ENCODE results near the gene CNTNAP2. TPM values are rescaled to one million over a fixed set of nuclear protein-coding genes. Genes with fewer than 3 reads are reported as not detected.
A peak's percentile ranks its signal among the peaks of the same experiment; 100 is the strongest.

Gene CNTNAP2
- total RNA-seq, 8 experiments from 2014 or later, result 0.05 to 27.0 (median 15.0) TPM

- in situ Hi-C loops (cut with MboI; ENCODE audit: low pct_unique_long_range_greater_than_20kb in 2 of 9, low sequenced_read_pairs in 9 of 9, unreplicated experiment in 9 of 9), result no loop called here
- peak in 1 of 8 experiments; percentile 23 for ATAC-seq (replicated peaks in 6 of 8)
- no peak overlapping the region for H3K27ac ChIP-seq
- H3K4me1 ChIP-seq (replicated peaks in 1 of 2), result peaks cover 0 to 2% of the 10 kb centered on the region in 2 donors
- no peak overlapping the region for H3K4me3 ChIP-seq
- WGBS, 10 experiments, result 10 to 61% (median 45%) methylated on average over 4 to 7 of the region's 7 CpGs; no CpG with 5 or more reads in 1 of the 10 experiments
Observed at GRCh38 chr7:146791344-146792285, 675.0 kb downstream of the CNTNAP2 start.

- ATAC-seq (replicated peaks in 6 of 8), result peak in 5 of 8 experiments; percentile 33 to 74 (median 52)
- H3K27ac ChIP-seq, result no peak overlapping the region
- in situ Hi-C loops (cut with MboI; ENCODE audit: low pct_unique_long_range_greater_than_20kb in 2 of 9, low sequenced_read_pairs in 9 of 9, unreplicated experiment in 9 of 9), result no loop called here
- 0 to 100% (median 70%) methylated on average over 1 of the region's 1 CpG; no CpG with 5 or more reads in 2 of the 10 experiments for WGBS, 10 experiments
- H3K4me3 ChIP-seq, result no peak overlapping the region
- H3K4me1 ChIP-seq (replicated peaks in 1 of 2), result no peaks in the 10 kb centered on the region
Observed at GRCh38 chr7:146804620-146805019, 688.0 kb downstream of the CNTNAP2 start.

- 0 to 100% (median 49%) methylated on average over 1 of the region's 1 CpG; no CpG with 5 or more reads in 4 of the 10 experiments for WGBS, 10 experiments
Observed at GRCh38 chr7:146805082-146805481, 688.5 kb downstream of the CNTNAP2 start.

GRCh38 chr7:146826329-146826728, 709.7 kb downstream of the CNTNAP2 start:
- ATAC-seq (replicated peaks in 6 of 8), result peak in 4 of 8 experiments; percentile 25 to 68 (median 54)

More at GRCh38 chr7:146805082-146805481, 688.5 kb downstream of the CNTNAP2 start:
- Histone ChIP-seq H3K27ac (no peak overlapping the region), H3K4me3 (no peak overlapping the region), H3K4me1 (replicated peaks in 1 of 2) (no peaks in the 10 kb centered on the region)
- in situ Hi-C loops (cut with MboI; ENCODE audit: low pct_unique_long_range_greater_than_20kb in 2 of 9, low sequenced_read_pairs in 9 of 9, unreplicated experiment in 9 of 9), result no loop called here
- ATAC-seq (replicated peaks in 6 of 8), result peak in 5 of 8 experiments; percentile 24 to 93 (median 83)

GRCh38 chr7:146830686-146831085, 714.1 kb downstream of the CNTNAP2 start:
- no peak for ATAC-seq (replicated peaks in 6 of 8)
- WGBS, 10 experiments, result 5 to 100% (median 83%) methylated on average over 1 to 3 of the region's 3 CpGs
- in situ Hi-C loops (cut with MboI; ENCODE audit: low pct_unique_long_range_greater_than_20kb in 2 of 9, low sequenced_read_pairs in 9 of 9, unreplicated experiment in 9 of 9), result no loop called here
- no peak overlapping the region for H3K27ac ChIP-seq
- peaks cover 0 to 3% of the 10 kb centered on the region in 2 donors for H3K4me1 ChIP-seq (replicated peaks in 1 of 2)
- H3K4me3 ChIP-seq, result no peak overlapping the region

More at GRCh38 chr7:146826329-146826728, 709.7 kb downstream of the CNTNAP2 start:
- Histone ChIP-seq H3K4me3 (no peak overlapping the region), H3K4me1 (replicated peaks in 1 of 2) (peaks cover 0 to 3% of the 10 kb centered on the region in 2 donors), H3K27ac (no peak overlapping the region)
- in situ Hi-C loops (cut with MboI; ENCODE audit: low pct_unique_long_range_greater_than_20kb in 2 of 9, low sequenced_read_pairs in 9 of 9, unreplicated experiment in 9 of 9), result no loop called here
- WGBS, 10 experiments, result 0 to 86% (median 20%) methylated on average over 1 to 2 of the region's 2 CpGs; no CpG with 5 or more reads in 3 of the 10 experiments

- in situ Hi-C loops (cut with MboI; ENCODE audit: low pct_unique_long_range_greater_than_20kb in 2 of 9, low sequenced_read_pairs in 9 of 9, unreplicated experiment in 9 of 9), result no loop called here
- Histone ChIP-seq H3K4me3 (no peak overlapping the region), H3K4me1 (replicated peaks in 1 of 2) (no peaks in the 10 kb centered on the region), H3K27ac (no peak overlapping the region)
- no peak for ATAC-seq (replicated peaks in 6 of 8)
- 4 to 97% (median 71%) methylated on average over 1 to 2 of the region's 2 CpGs; no CpG with 5 or more reads in 1 of the 10 experiments for WGBS, 10 experiments
Observed at GRCh38 chr7:146831875-146832274, 715.3 kb downstream of the CNTNAP2 start.

- 0 to 100% (median 67%) methylated on average over 1 to 2 of the region's 2 CpGs; no CpG with 5 or more reads in 1 of the 10 experiments for WGBS, 10 experiments
Observed at GRCh38 chr7:146844405-146844804, 727.8 kb downstream of the CNTNAP2 start.

GRCh38 chr7:146858690-146859089, 742.1 kb downstream of the CNTNAP2 start:
- Histone ChIP-seq H3K27ac (no peak overlapping the region), H3K4me3 (no peak overlapping the region), H3K4me1 (replicated peaks in 1 of 2) (no peaks in the 10 kb centered on the region)
- in situ Hi-C loops (cut with MboI; ENCODE audit: low pct_unique_long_range_greater_than_20kb in 2 of 9, low sequenced_read_pairs in 9 of 9, unreplicated experiment in 9 of 9), result no loop called here
- ATAC-seq (replicated peaks in 6 of 8), result no peak

More at GRCh38 chr7:146844405-146844804, 727.8 kb downstream of the CNTNAP2 start:
- no peak for ATAC-seq (replicated peaks in 6 of 8)
- Histone ChIP-seq H3K4me1 (replicated peaks in 1 of 2) (no peaks in the 10 kb centered on the region), H3K27ac (no peak overlapping the region), H3K4me3 (no peak overlapping the region)
- in situ Hi-C loops (cut with MboI; ENCODE audit: low pct_unique_long_range_greater_than_20kb in 2 of 9, low sequenced_read_pairs in 9 of 9, unreplicated experiment in 9 of 9), result no loop called here

GRCh38 chr7:146861701-146862100, 745.1 kb downstream of the CNTNAP2 start:
- WGBS, 10 experiments, result 21 to 100% (median 74%) methylated on average over 2 to 4 of the region's 4 CpGs
- Histone ChIP-seq H3K4me1 (replicated peaks in 1 of 2) (no peaks in the 10 kb centered on the region), H3K4me3 (no peak overlapping the region), H3K27ac (no peak overlapping the region)
- ATAC-seq (replicated peaks in 6 of 8), result no peak
- in situ Hi-C loops (cut with MboI; ENCODE audit: low pct_unique_long_range_greater_than_20kb in 2 of 9, low sequenced_read_pairs in 9 of 9, unreplicated experiment in 9 of 9), result no loop called here

GRCh38 chr7:146862415-146862814, 745.8 kb downstream of the CNTNAP2 start:
- no peak overlapping the region for H3K4me3 ChIP-seq
- H3K27ac ChIP-seq, result no peak overlapping the region
- peak in 2 of 8 experiments; percentile 47 to 68 for ATAC-seq (replicated peaks in 6 of 8)
- WGBS, 10 experiments, result 0 to 88% (median 47%) methylated on average over 1 to 2 of the region's 2 CpGs
- in situ Hi-C loops (cut with MboI; ENCODE audit: low pct_unique_long_range_greater_than_20kb in 2 of 9, low sequenced_read_pairs in 9 of 9, unreplicated experiment in 9 of 9), result no loop called here
- H3K4me1 ChIP-seq (replicated peaks in 1 of 2), result no peaks in the 10 kb centered on the region

GRCh38 chr7:146864644-146865043, 748.0 kb downstream of the CNTNAP2 start:
- no peak for ATAC-seq (replicated peaks in 6 of 8)
- H3K27ac ChIP-seq, result no peak overlapping the region
- no peaks in the 10 kb centered on the region for H3K4me1 ChIP-seq (replicated peaks in 1 of 2)
- in situ Hi-C loops (cut with MboI; ENCODE audit: low pct_unique_long_range_greater_than_20kb in 2 of 9, low sequenced_read_pairs in 9 of 9, unreplicated experiment in 9 of 9), result no loop called here
- H3K4me3 ChIP-seq, result no peak overlapping the region
- WGBS, 10 experiments, result 43 to 100% (median 84%) methylated on average over 2 of the region's 2 CpGs; no CpG with 5 or more reads in 4 of the 10 experiments

GRCh38 chr7:146865696-146866095, 749.1 kb downstream of the CNTNAP2 start:
- ATAC-seq (replicated peaks in 6 of 8), result no peak
- 0 to 100% (median 86%) methylated on average over 1 to 2 of the region's 2 CpGs; no CpG with 5 or more reads in 1 of the 10 experiments for WGBS, 10 experiments
- Histone ChIP-seq H3K4me3 (no peak overlapping the region), H3K27ac (no peak overlapping the region), H3K4me1 (replicated peaks in 1 of 2) (no peaks in the 10 kb centered on the region)
- in situ Hi-C loops (cut with MboI; ENCODE audit: low pct_unique_long_range_greater_than_20kb in 2 of 9, low sequenced_read_pairs in 9 of 9, unreplicated experiment in 9 of 9), result no loop called here

- ATAC-seq (replicated peaks in 6 of 8), result no peak
- H3K4me1 ChIP-seq (replicated peaks in 1 of 2), result no peaks in the 10 kb centered on the region
- no peak overlapping the region for H3K4me3 ChIP-seq
- in situ Hi-C loops (cut with MboI; ENCODE audit: low pct_unique_long_range_greater_than_20kb in 2 of 9, low sequenced_read_pairs in 9 of 9, unreplicated experiment in 9 of 9), result no loop called here
- no peak overlapping the region for H3K27ac ChIP-seq
- 4 to 83% (median 59%) methylated on average over 1 to 4 of the region's 4 CpGs for WGBS, 10 experiments
Observed at GRCh38 chr7:146874722-146875121, 758.1 kb downstream of the CNTNAP2 start.
